Esophagus squamous epithelium (tissue), 4 donors: Measurements from ENCODE around the gene HDAC7.

ENCODE experiments used
- POLR2A ChIP-seq, 4 donors: fragments of 450-650 bp; IDR thresholded peaks; one replicate each; pipeline ENCODE4 v1.6.1; 2017; ENCODE audit warnings: antibody characterized with exemption in 4 of 4, mild to moderate bottlenecking in 4 of 4, moderate library complexity in 3 of 4
- TF ChIP-seq, protein P1 (sequence below), 6 experiments: fragments of 450-650 bp in 4 of 6; fragments of 200-600 bp in 2 of 6; sonication (generic) in 2 of 6; IDR thresholded peaks; one replicate each; pipeline ENCODE4 v1.5.1; 2016 to 2019; ENCODE audit warnings: antibody characterized with exemption in 6 of 6, mild to moderate bottlenecking in 4 of 6, moderate library complexity in 4 of 6

DNA sequence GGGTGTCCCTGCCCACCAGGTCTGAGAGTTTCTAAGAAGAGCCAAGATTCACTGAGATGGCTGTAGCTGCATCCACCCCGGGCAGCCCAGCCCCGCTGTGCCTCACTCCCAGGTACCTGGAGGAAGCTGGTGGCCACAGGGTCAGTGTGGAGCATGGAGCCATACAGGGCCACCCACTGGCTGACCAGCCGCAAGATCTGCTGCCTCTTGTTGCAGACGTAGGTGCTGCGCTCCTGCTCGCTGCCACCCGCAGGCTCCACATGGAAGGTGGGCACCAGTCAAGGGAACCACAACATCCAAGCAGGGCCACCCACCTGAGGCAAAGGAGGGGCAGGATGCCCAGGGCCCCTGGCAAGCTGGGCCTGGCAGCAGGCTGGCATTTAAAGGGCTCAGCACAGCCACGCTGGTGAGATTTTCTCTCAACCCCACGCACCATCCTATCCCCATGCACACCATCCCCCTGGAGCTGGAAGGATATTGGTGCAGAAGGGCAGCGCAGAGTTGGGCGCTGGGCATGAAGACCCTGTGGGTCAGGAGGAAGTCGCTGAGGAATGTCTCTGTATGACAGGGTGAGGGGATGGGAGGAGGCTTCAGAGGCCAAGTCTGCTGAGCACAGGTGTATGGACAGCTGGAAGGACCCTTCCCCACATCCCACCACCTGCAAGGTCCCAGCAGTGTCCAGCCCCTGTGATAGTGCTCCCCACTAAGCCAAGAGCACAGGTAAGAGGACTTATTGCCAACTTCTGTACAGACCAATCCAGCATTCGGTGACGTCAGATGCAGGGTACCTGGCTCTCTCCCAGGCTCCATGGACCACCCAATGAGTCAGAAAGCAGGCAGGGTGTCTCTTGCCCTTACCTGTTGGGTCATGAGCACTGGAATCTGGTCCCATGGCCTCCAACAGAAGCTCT lies 71.9 kb downstream of the HDAC7 start:
- TF ChIP-seq, protein P1, sequence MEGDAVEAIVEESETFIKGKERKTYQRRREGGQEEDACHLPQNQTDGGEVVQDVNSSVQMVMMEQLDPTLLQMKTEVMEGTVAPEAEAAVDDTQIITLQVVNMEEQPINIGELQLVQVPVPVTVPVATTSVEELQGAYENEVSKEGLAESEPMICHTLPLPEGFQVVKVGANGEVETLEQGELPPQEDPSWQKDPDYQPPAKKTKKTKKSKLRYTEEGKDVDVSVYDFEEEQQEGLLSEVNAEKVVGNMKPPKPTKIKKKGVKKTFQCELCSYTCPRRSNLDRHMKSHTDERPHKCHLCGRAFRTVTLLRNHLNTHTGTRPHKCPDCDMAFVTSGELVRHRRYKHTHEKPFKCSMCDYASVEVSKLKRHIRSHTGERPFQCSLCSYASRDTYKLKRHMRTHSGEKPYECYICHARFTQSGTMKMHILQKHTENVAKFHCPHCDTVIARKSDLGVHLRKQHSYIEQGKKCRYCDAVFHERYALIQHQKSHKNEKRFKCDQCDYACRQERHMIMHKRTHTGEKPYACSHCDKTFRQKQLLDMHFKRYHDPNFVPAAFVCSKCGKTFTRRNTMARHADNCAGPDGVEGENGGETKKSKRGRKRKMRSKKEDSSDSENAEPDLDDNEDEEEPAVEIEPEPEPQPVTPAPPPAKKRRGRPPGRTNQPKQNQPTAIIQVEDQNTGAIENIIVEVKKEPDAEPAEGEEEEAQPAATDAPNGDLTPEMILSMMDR (IDR thresholded peaks at IDR 0.05) = no peak
- TF ChIP-seq POLR2A (IDR thresholded peaks at IDR 0.05) = no peak
